Measurements from ENCODE around the gene BANP.
"Not testable (repeated sequence)": the region's sequence is repeated elsewhere in the genome, so short reads cannot be mapped to it uniquely, and the experiment has no call there.

The BANP gene

GRCh38 chr16:87909203-87909935, 41.9 kb upstream of the BANP start:
- H3K9me3 ChIP-seq (ENCODE audit: insufficient read depth, low read depth, low read length); H2AK5ac ChIP-seq (ENCODE audit: low read length): not testable (repeated sequence)
- no CpG with 5 or more reads among the region's 36 CpGs for WGBS (ENCODE audit: extremely low coverage, insufficient coverage, insufficient read length)

GRCh38 chr16:87911106-87911763, 40.0 kb upstream of the BANP start:
- not testable (repeated sequence) for H3K18ac ChIP-seq (ENCODE audit: low read length); H3K9me3 ChIP-seq (ENCODE audit: insufficient read depth, low read depth, low read length); H2BK12ac ChIP-seq (ENCODE audit: low read length); H2BK5ac ChIP-seq (ENCODE audit: low read depth, low read length, poor library complexity); H3K79me2 ChIP-seq (ENCODE audit: control insufficient read depth, insufficient read depth, low read length, poor library complexity); H4K8ac ChIP-seq (ENCODE audit: low read depth, low read length); H3K27me3 ChIP-seq (ENCODE audit: insufficient read depth, low read length); H2AFZ ChIP-seq (ENCODE audit: insufficient read depth, low read length, poor library complexity); H3K4me1 ChIP-seq (ENCODE audit: control insufficient read depth in 1 of 2, insufficient read depth in 2 of 2, low read length in 2 of 2); H3K14ac ChIP-seq (ENCODE audit: low read length); H3K4me3 ChIP-seq (ENCODE audit: low read depth, low read length); H3K4me2 ChIP-seq (ENCODE audit: low read length); H3K9ac ChIP-seq (ENCODE audit: low read length); H3K4ac ChIP-seq (ENCODE audit: low read depth, low read length); H3K23ac ChIP-seq (ENCODE audit: low read length); H2BK120ac ChIP-seq (ENCODE audit: insufficient read depth, low read length, poor library complexity); H3K79me1 ChIP-seq (ENCODE audit: low read length); H3K36me3 ChIP-seq (ENCODE audit: control insufficient read depth in 1 of 2, insufficient read depth in 2 of 2, low read length in 2 of 2); H4K12ac ChIP-seq (ENCODE audit: low read depth, low read length); H4K91ac ChIP-seq (ENCODE audit: low read depth, low read length); H3K27ac ChIP-seq (ENCODE audit: low read depth, low read length); H2AK5ac ChIP-seq (ENCODE audit: low read length)
- peak; percentile 39 to 42 for DNase-seq
- no CpG with 5 or more reads among the region's 23 CpGs for WGBS (ENCODE audit: extremely low coverage, insufficient coverage, insufficient read length)

More at GRCh38 chr16:87909203-87909935, 41.9 kb upstream of the BANP start:
- not testable (repeated sequence) for H3K79me1 ChIP-seq (ENCODE audit: low read length); H3K23ac ChIP-seq (ENCODE audit: low read length); H2BK5ac ChIP-seq (ENCODE audit: low read depth, low read length, poor library complexity); H3K4me1 ChIP-seq (ENCODE audit: control insufficient read depth in 1 of 2, insufficient read depth in 2 of 2, low read length in 2 of 2); H3K36me3 ChIP-seq (ENCODE audit: control insufficient read depth in 1 of 2, insufficient read depth in 2 of 2, low read length in 2 of 2); H2BK12ac ChIP-seq (ENCODE audit: low read length); H3K27ac ChIP-seq (ENCODE audit: low read depth, low read length); H4K91ac ChIP-seq (ENCODE audit: low read depth, low read length); H3K18ac ChIP-seq (ENCODE audit: low read length); H3K14ac ChIP-seq (ENCODE audit: low read length); H3K4me3 ChIP-seq (ENCODE audit: low read depth, low read length); H4K12ac ChIP-seq (ENCODE audit: low read depth, low read length); H2AFZ ChIP-seq (ENCODE audit: insufficient read depth, low read length, poor library complexity); H3K4ac ChIP-seq (ENCODE audit: low read depth, low read length); H2BK120ac ChIP-seq (ENCODE audit: insufficient read depth, low read length, poor library complexity); H4K8ac ChIP-seq (ENCODE audit: low read depth, low read length); H3K27me3 ChIP-seq (ENCODE audit: insufficient read depth, low read length); H3K9ac ChIP-seq (ENCODE audit: low read length); H3K79me2 ChIP-seq (ENCODE audit: control insufficient read depth, insufficient read depth, low read length, poor library complexity); H3K4me2 ChIP-seq (ENCODE audit: low read length)
- DNase-seq, result peak; percentile 65 to 84

GRCh38 chr16:87912691-87913090, 38.5 kb upstream of the BANP start:
- H4K91ac ChIP-seq (ENCODE audit: low read depth, low read length); H3K79me2 ChIP-seq (ENCODE audit: control insufficient read depth, insufficient read depth, low read length, poor library complexity); DNase-seq; H2BK120ac ChIP-seq (ENCODE audit: insufficient read depth, low read length, poor library complexity); H3K4ac ChIP-seq (ENCODE audit: low read depth, low read length); H2BK5ac ChIP-seq (ENCODE audit: low read depth, low read length, poor library complexity); H3K9me3 ChIP-seq (ENCODE audit: insufficient read depth, low read depth, low read length); H2AK5ac ChIP-seq (ENCODE audit: low read length); H3K4me3 ChIP-seq (ENCODE audit: low read depth, low read length); H3K4me1 ChIP-seq (ENCODE audit: control insufficient read depth in 1 of 2, insufficient read depth in 2 of 2, low read length in 2 of 2); H3K23ac ChIP-seq (ENCODE audit: low read length); H3K18ac ChIP-seq (ENCODE audit: low read length); H3K27ac ChIP-seq (ENCODE audit: low read depth, low read length); H3K79me1 ChIP-seq (ENCODE audit: low read length); H3K36me3 ChIP-seq (ENCODE audit: control insufficient read depth in 1 of 2, insufficient read depth in 2 of 2, low read length in 2 of 2); H3K27me3 ChIP-seq (ENCODE audit: insufficient read depth, low read length); H2AFZ ChIP-seq (ENCODE audit: insufficient read depth, low read length, poor library complexity); H3K4me2 ChIP-seq (ENCODE audit: low read length); H3K9ac ChIP-seq (ENCODE audit: low read length); H3K14ac ChIP-seq (ENCODE audit: low read length); H2BK12ac ChIP-seq (ENCODE audit: low read length); H4K12ac ChIP-seq (ENCODE audit: low read depth, low read length); H4K8ac ChIP-seq (ENCODE audit: low read depth, low read length): not testable (repeated sequence)
- no CpG with 5 or more reads among the region's 18 CpGs for WGBS (ENCODE audit: extremely low coverage, insufficient coverage, insufficient read length)

GRCh38 chr16:87914021-87914725, 37.1 kb upstream of the BANP start:
- not testable (repeated sequence) for H4K91ac ChIP-seq (ENCODE audit: low read depth, low read length); H3K14ac ChIP-seq (ENCODE audit: low read length); H3K4me1 ChIP-seq (ENCODE audit: control insufficient read depth in 1 of 2, insufficient read depth in 2 of 2, low read length in 2 of 2); H2BK120ac ChIP-seq (ENCODE audit: insufficient read depth, low read length, poor library complexity); H3K4ac ChIP-seq (ENCODE audit: low read depth, low read length); DNase-seq; H3K36me3 ChIP-seq (ENCODE audit: control insufficient read depth in 1 of 2, insufficient read depth in 2 of 2, low read length in 2 of 2); H3K79me2 ChIP-seq (ENCODE audit: control insufficient read depth, insufficient read depth, low read length, poor library complexity); H3K9me3 ChIP-seq (ENCODE audit: insufficient read depth, low read depth, low read length); H4K8ac ChIP-seq (ENCODE audit: low read depth, low read length); H3K18ac ChIP-seq (ENCODE audit: low read length); H2AK5ac ChIP-seq (ENCODE audit: low read length); H2AFZ ChIP-seq (ENCODE audit: insufficient read depth, low read length, poor library complexity); H2BK5ac ChIP-seq (ENCODE audit: low read depth, low read length, poor library complexity); H4K12ac ChIP-seq (ENCODE audit: low read depth, low read length); H3K27ac ChIP-seq (ENCODE audit: low read depth, low read length); H3K4me2 ChIP-seq (ENCODE audit: low read length); H3K27me3 ChIP-seq (ENCODE audit: insufficient read depth, low read length); H3K23ac ChIP-seq (ENCODE audit: low read length); H3K9ac ChIP-seq (ENCODE audit: low read length); H2BK12ac ChIP-seq (ENCODE audit: low read length); H3K4me3 ChIP-seq (ENCODE audit: low read depth, low read length); H3K79me1 ChIP-seq (ENCODE audit: low read length)
- WGBS (ENCODE audit: extremely low coverage, insufficient coverage, insufficient read length), result no CpG with 5 or more reads among the region's 27 CpGs

Data from trophoblast cell (in vitro differentiated cells and primary cell).